Epithelial cell of esophagus (primary cell): ENCODE data around the gene PLEKHA4.
A peak's percentile ranks its signal among the peaks of the same experiment; 100 is the strongest.
"Not testable (repeated sequence)": the region's sequence is repeated elsewhere in the genome, so short reads cannot be mapped to it uniquely, and the experiment has no call there.

Source experiments
- DNase-seq: peaks from one replicate; pipeline ENCODE4 v3.0.0; 2010; ENCODE audit warnings: low read depth
- H3K4me3 ChIP-seq: 2 replicates; pipeline ENCODE4 v1.5.1; 2011; ENCODE audit warnings: mild to moderate bottlenecking, low read length, control low read depth
- TF ChIP-seq, protein P1 (sequence below): IDR thresholded peaks from 2 replicates; pipeline ENCODE4 v1.5.1; 2011; ENCODE audit warnings: low read depth, mild to moderate bottlenecking, low read length, control low read depth, inconsistent platforms; ENCODE audit not compliant: insufficient read depth; ENCODE audit errors: missing control alignments

Gene PLEKHA4

DNA sequence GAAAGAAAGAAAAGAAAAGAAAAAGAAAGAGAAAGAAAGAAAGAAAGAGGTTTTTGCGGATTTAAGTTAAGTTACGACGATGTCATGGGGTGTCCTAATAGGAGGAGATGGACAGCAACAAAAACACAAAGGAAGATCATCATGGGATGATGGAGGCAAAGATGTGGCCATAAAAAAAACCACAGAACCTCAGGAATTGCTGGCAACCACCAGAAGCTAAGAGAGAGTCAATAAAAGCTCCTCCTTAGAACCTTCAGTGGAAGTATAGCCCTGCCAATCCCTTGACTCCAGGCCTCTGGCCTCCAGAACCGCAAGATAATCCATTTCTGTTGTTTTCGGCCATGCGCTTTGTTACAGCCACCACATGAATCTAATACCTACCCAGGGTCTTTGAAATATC, 11.5 kb downstream of the PLEKHA4 start:
- TF ChIP-seq, protein P1, sequence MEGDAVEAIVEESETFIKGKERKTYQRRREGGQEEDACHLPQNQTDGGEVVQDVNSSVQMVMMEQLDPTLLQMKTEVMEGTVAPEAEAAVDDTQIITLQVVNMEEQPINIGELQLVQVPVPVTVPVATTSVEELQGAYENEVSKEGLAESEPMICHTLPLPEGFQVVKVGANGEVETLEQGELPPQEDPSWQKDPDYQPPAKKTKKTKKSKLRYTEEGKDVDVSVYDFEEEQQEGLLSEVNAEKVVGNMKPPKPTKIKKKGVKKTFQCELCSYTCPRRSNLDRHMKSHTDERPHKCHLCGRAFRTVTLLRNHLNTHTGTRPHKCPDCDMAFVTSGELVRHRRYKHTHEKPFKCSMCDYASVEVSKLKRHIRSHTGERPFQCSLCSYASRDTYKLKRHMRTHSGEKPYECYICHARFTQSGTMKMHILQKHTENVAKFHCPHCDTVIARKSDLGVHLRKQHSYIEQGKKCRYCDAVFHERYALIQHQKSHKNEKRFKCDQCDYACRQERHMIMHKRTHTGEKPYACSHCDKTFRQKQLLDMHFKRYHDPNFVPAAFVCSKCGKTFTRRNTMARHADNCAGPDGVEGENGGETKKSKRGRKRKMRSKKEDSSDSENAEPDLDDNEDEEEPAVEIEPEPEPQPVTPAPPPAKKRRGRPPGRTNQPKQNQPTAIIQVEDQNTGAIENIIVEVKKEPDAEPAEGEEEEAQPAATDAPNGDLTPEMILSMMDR = no peak
- DNase-seq = no peak
- H3K4me3 ChIP-seq = no peak overlapping the region

DNA sequence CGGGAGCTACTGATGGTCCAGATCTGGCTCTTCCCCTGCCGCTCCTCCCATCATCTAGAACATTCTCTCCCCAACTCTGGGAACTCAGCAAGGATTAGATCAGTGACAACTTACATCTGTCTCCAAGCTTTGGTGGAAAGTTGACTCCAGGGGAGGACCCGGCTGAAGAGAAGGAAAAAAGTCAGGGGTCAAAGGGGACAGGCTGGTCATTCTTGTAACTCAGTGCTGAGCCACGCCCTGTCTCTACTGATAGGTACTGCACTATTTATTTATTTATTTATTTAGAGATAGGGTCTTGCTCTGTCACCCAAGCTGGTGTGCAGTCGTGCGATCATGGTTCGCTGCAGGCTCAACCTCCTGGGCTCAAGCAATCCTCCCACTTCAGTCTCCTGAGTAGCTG, 14.3 kb downstream of the PLEKHA4 start:
- TF ChIP-seq, protein P1 = no peak
- H3K4me3 ChIP-seq = no peak overlapping the region
- DNase-seq = no peak

DNA sequence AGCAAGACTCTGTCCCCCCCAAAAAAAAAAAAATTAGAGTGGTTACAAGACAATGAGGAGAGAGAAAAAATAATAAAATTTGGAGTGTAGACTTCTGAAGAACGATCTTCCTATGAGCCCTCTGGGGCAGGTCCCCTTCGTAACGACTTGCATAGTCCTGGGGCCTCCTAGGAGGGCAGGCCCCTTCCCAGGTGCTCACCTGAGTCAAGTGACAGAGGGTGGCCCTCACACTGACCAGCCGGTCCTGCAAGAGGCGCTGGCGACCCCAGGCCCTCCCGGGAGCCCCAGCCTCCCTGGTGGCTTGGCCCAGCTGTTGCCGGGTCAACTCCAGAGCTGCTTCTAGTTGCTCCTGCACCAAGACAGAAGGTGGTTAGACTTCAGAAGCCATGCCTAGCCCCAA, 14.9 kb downstream of the PLEKHA4 start:
- no peak for DNase-seq
- H3K4me3 ChIP-seq = no peak overlapping the region
- TF ChIP-seq, protein P1 = no peak

DNA sequence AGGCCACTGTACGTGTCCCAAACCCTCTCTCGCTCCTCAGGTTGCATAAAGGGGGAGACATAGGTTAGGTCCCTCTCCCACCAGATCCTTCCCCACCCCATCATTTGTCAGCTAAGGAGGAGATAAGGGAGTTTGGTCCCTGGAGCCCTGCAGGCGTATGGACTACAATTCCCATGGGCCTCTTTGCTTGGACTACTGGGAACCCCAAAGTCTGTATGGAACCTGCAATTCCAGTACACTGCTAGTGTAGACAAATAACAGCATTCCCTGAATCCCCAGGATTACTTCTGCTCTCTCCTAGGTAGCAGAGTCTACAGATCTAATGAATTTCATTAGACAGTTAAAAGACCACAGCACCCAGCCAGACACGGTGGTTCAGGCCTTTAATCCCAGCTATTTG, 16.1 kb downstream of the PLEKHA4 start:
- TF ChIP-seq, protein P1 = no peak
- no peak overlapping the region for H3K4me3 ChIP-seq
- no peak for DNase-seq

DNA sequence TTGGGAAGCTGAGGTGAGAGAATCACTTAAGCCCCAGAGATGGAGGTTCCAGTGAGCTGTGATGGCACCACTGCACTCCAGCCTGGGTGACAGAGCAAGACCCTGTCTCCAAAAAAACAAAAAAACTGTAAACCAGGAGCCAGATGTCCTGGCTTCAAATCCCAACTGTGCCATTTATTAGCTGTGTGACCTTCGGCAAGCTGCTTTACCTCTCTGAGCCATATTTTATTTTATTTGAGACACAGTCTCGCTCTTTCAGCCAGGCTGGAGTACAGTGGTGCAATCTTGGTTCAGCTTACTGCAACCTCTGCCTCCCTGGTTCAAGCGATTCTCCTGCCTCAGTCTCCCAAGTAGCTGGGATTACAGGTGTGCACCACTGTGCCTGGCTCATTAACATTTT, 21.8 kb downstream of the PLEKHA4 start:
- DNase-seq, H3K4me3 ChIP-seq: not testable (repeated sequence)

DNA sequence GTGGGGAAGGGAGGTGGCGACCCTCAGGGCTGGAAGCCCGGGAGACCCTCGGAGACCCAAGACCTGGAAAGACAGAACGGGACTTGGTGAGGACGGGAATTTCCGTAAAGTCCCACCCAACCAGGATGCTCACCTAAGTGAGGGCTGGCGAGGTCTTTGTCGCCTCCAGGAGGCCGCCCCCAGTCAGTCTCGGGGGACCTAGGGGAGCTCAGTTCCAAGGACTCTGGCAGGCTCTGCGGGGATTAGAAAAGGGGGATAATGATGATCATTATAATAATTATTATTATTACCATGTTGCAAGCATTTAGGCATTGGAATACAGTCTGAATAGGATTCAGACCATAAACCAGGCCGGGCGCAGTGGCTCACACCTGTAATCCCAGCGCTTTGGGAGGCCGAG, 23.0 kb downstream of the PLEKHA4 start:
- H3K4me3 ChIP-seq = no peak overlapping the region
- TF ChIP-seq, protein P1 = no peak
- no peak for DNase-seq

DNA sequence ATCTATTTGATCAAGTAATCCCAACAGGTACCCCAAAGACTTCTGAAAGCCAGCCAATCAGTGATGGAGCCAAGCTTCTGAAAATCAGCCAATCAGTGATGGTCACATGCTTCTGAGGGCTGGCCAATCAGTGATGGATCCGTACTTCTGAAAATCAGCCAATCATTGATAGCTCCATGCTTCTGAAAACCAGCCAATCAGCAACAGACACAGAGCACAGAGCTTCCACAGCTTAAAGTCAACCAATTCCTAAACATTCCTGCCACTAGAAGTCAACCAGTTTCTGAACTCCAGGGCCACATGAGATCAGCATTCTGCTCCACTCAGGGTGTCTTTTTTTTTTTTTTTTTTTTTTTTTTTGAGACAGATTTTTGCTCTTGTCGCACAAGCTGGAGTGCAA, 23.9 kb downstream of the PLEKHA4 start:
- TF ChIP-seq, protein P1 = peak; percentile 6
- H3K4me3 ChIP-seq = no peak overlapping the region
- DNase-seq = peak; percentile 49

DNA sequence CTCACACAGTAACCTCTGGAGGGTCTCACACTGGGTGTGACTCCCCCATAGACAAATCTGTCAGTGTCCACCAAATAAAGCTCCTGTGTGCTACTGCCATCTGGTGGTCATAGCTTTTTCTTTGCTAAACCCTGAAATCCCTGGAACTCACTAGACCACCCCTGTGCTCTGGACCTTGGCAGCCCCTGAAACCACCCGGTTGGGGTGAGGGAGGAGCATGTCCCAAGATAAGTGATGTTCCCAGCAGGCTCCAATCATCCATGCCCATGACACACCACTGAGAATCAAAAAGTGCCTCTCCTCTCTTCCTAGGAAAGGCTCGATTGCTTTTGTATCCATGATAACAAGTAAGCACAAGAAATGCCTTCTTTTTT, 25.6 kb downstream of the PLEKHA4 start:
- no peak overlapping the region for H3K4me3 ChIP-seq
- peak; percentile 53 for DNase-seq
- TF ChIP-seq, protein P1 = peak; percentile 75
